Liver (tissue), 9 donors: ENCODE measurements around the gene GOLGA2. TPM values are rescaled to one million over a fixed set of nuclear protein-coding genes. Genes with fewer than 3 reads are reported as not detected.

Source experiments
- DNase-seq: peaks from one replicate; pipeline ENCODE4 v3.0.0-alpha.2; 2017; ENCODE audit warnings: low spot score
- H3K27ac ChIP-seq, 2 donors: one replicate each; pipeline ENCODE4 v1.7.0; 2013; ENCODE audit warnings: inconsistent platforms in 2 of 2, low read length in 2 of 2, control low read depth in 1 of 2, low read depth in 1 of 2, mild to moderate bottlenecking in 1 of 2
- H3K27me3 ChIP-seq, 4 donors: one replicate each; pipeline versions ENCODE4 v1.6.1 to v1.7.0; 2013; ENCODE audit warnings: low read length in 3 of 4, inconsistent platforms in 1 of 4, mild to moderate bottlenecking in 1 of 4, moderate library complexity in 1 of 4; ENCODE audit not compliant: control insufficient read depth in 4 of 4, insufficient read depth in 4 of 4
- H3K36me3 ChIP-seq, 4 donors: one replicate each; pipeline versions ENCODE4 v1.6.1 to v1.7.0; 2013; ENCODE audit warnings: low read length in 3 of 4, mild to moderate bottlenecking in 3 of 4, low read depth in 1 of 4, moderate library complexity in 1 of 4; ENCODE audit not compliant: control insufficient read depth in 4 of 4, insufficient read depth in 3 of 4
- H3K4me1 ChIP-seq, 4 donors: one replicate each; pipeline versions ENCODE4 v1.6.1 to v1.7.0; 2013; ENCODE audit warnings: low read length in 3 of 4, mild to moderate bottlenecking in 3 of 4, moderate library complexity in 1 of 4; ENCODE audit not compliant: control insufficient read depth in 4 of 4, insufficient read depth in 4 of 4
- H3K4me3 ChIP-seq, 3 donors: one replicate each; pipeline versions ENCODE4 v1.6.1 to v1.7.0; 2013; ENCODE audit warnings: low read length in 3 of 3, control low read depth in 1 of 3, low read depth in 1 of 3, mild to moderate bottlenecking in 1 of 3
- H3K9ac ChIP-seq, 2 donors: one replicate each; pipeline ENCODE4 v1.7.0; 2013; ENCODE audit warnings: low read length in 2 of 2, mild to moderate bottlenecking in 2 of 2, moderate library complexity in 2 of 2, control low read depth in 1 of 2, low read depth in 1 of 2
- H3K9me3 ChIP-seq, 4 donors: one replicate each; pipeline versions ENCODE4 v1.6.1 to v1.7.0; 2013; ENCODE audit warnings: low read length in 3 of 4; ENCODE audit not compliant: control insufficient read depth in 4 of 4
- FOXA1 ChIP-seq: IDR thresholded peaks from 2 replicates; pipeline ENCODE4 v1.6.1; 2016; ENCODE audit warnings: antibody characterized with exemption
- HNF4A ChIP-seq, 2 donors: conservative IDR thresholded peaks; 2 replicates each; pipeline ENCODE4 v1.6.1; 2016; ENCODE audit warnings: antibody characterized with exemption in 2 of 2, mild to moderate bottlenecking in 2 of 2
- HNF4G ChIP-seq: IDR thresholded peaks from 2 replicates; pipeline ENCODE4 v1.6.1; 2016; ENCODE audit warnings: antibody characterized with exemption
- JUND ChIP-seq, 2 donors: IDR thresholded peaks; 2 replicates each; pipeline ENCODE4 v1.6.1; 2016; ENCODE audit warnings: antibody characterized with exemption in 2 of 2
- NR2F2 ChIP-seq: IDR thresholded peaks from 2 replicates; pipeline ENCODE4 v1.6.1; 2016; ENCODE audit warnings: antibody characterized with exemption
- RAD21 ChIP-seq, 2 donors: IDR thresholded peaks; 2 replicates each; pipeline ENCODE4 v1.6.1; 2016; ENCODE audit warnings: antibody characterized with exemption in 2 of 2, mild to moderate bottlenecking in 2 of 2
- REST ChIP-seq: IDR thresholded peaks from 2 replicates; pipeline ENCODE4 v1.6.1; 2016; ENCODE audit warnings: antibody characterized with exemption, mild to moderate bottlenecking
- RXRA ChIP-seq, 2 donors: IDR thresholded peaks; 2 replicates each; pipeline ENCODE4 v1.6.1; 2017 to 2018; ENCODE audit warnings: antibody characterized with exemption in 2 of 2, mild to moderate bottlenecking in 1 of 2
- TAF1 ChIP-seq: conservative IDR thresholded peaks from 2 replicates; pipeline ENCODE4 v1.6.1; 2016; ENCODE audit warnings: antibody characterized with exemption, mild to moderate bottlenecking
- YY1 ChIP-seq: IDR thresholded peaks from 2 replicates; pipeline ENCODE4 v1.6.1; 2016; ENCODE audit warnings: antibody characterized with exemption, mild to moderate bottlenecking
- WGBS: extraction: QIAGEN DNeasy Blood & Tissue Kit; methylation state at CpG from one replicate; pipeline ENCODE4 v1.1.7; 2013; 5-methylcytosine and 5-hydroxymethylcytosine counted together
- polyA plus RNA-seq, 2 donors: library from polyadenylated mRNA; stranded (reverse) in 1 of 2; unstranded in 1 of 2; fragments of 200-250 nt in 1 of 2; fragments of >200 nt in 1 of 2; fragmentation: Nextera tagmentation in 1 of 2; extraction: Ambion mirVana in 1 of 2; gene quantifications; one replicate each; pipeline versions ENCODE4 v1.2.1 to v1.2.3, GENCODE V29; 2013 to 2015
- total RNA-seq, 2 donors: library from RNA; depleted of rRNA; stranded (reverse); fragments of >200 nt; gene quantifications; one replicate each; pipeline ENCODE4 v1.2.3, GENCODE V29; 2014
- TF ChIP-seq, protein P1 (sequence below): fragments of 150-350 bp; IDR thresholded peaks from 2 replicates; pipeline ENCODE4 v1.5.1; 2017; ENCODE audit warnings: improper control_type of control experiment, low read depth, low read length; ENCODE audit not compliant: missing input control
- donor health status: healthy.
- donor health status: healthy.
- donor health status: healthy.
- donor health status: healthy.
- donor health status: healthy.

The GOLGA2 gene
- total and polyA plus RNA-seq, 4 donors: 14.4 to 45.7 (median 27.9) TPM

DNA sequence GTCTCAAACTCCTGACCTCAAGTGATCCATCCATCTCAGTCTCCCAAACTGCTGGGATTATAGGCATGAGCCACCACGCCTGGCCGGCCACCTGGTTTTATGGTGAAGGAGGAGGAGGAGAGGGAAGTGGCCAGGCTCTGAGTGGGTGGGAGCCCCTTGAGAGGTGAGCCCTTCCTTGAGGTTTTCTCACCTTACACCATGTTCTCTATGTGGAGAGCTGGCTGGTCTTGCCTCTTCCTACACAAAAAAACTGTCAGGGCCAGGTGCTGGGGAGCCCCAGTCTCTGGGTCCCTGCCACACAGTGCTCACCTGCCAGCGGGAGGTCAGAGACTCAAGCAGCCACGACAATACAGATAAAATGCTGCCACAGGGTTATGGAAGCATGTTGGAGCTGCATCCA lies 18.3 kb upstream of the GOLGA2 start:
- Histone ChIP-seq H3K4me3 (no peak overlapping the region), H3K9ac (no peak overlapping the region), H3K27ac (no peak overlapping the region), H3K9me3 (no peaks in the 10 kb centered on the region), H3K27me3 (no peaks in the 10 kb centered on the region), H3K36me3 (no peaks in the 10 kb centered on the region), H3K4me1 (peaks cover 2 to 16% (median 13%) of the 10 kb centered on the region in 4 donors)
- 87% methylated on average over 4 of the region's 4 CpGs for WGBS
- no peak for TF ChIP-seq HNF4G
- no peak for TF ChIP-seq REST
- DNase-seq: no peak

DNA sequence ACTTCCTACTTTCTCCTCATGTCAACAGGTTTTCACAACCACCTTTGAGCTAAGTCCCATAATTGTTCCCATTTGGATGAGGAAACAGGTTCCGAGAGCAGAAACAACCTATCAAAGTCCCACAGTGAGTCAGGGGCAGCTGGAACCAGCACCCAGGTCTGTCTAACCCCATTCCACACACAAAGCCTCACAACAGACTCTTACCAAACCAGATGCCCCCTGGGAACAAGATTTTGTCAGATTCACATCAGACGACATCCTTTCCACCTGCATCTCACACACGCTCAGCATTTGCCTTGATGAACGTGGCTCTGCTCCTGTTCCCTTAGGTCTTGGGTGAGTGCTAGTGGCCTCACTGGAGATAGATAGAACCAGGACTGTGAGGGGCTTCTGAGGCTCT lies 17.3 kb upstream of the GOLGA2 start:
- H3K36me3 ChIP-seq: peaks cover under 1 to 10% (median 3%) of the 10 kb centered on the region in 4 donors
- no peak overlapping the region for H3K4me3 ChIP-seq
- H3K27ac ChIP-seq: no peak overlapping the region
- H3K27me3 ChIP-seq: no peaks in the 10 kb centered on the region
- DNase-seq: no peak
- no peak for TF ChIP-seq REST
- TF ChIP-seq RXRA (IDR thresholded peaks at IDR 0.05): no peak
- TF ChIP-seq, protein P1, sequence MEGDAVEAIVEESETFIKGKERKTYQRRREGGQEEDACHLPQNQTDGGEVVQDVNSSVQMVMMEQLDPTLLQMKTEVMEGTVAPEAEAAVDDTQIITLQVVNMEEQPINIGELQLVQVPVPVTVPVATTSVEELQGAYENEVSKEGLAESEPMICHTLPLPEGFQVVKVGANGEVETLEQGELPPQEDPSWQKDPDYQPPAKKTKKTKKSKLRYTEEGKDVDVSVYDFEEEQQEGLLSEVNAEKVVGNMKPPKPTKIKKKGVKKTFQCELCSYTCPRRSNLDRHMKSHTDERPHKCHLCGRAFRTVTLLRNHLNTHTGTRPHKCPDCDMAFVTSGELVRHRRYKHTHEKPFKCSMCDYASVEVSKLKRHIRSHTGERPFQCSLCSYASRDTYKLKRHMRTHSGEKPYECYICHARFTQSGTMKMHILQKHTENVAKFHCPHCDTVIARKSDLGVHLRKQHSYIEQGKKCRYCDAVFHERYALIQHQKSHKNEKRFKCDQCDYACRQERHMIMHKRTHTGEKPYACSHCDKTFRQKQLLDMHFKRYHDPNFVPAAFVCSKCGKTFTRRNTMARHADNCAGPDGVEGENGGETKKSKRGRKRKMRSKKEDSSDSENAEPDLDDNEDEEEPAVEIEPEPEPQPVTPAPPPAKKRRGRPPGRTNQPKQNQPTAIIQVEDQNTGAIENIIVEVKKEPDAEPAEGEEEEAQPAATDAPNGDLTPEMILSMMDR: no peak
- TF ChIP-seq HNF4G: no peak
- TF ChIP-seq TAF1: no peak
- no peak for TF ChIP-seq RAD21 (IDR thresholded peaks at IDR 0.05)
- no peak for TF ChIP-seq FOXA1
- no peak for TF ChIP-seq NR2F2
- TF ChIP-seq YY1: no peak
- TF ChIP-seq HNF4A (conservative IDR thresholded peaks at IDR 0.05): no peak
- no peak for TF ChIP-seq JUND (IDR thresholded peaks at IDR 0.05)
- WGBS: 91% methylated on average over 4 of the region's 4 CpGs
- H3K4me1 ChIP-seq: peaks cover 2 to 16% (median 13%) of the 10 kb centered on the region in 4 donors
- no peak overlapping the region for H3K9ac ChIP-seq
- no peaks in the 10 kb centered on the region for H3K9me3 ChIP-seq
